Calu3 (cell line): ENCODE data around the gene SART1. TPM values are rescaled to one million over a fixed set of nuclear protein-coding genes. Genes with fewer than 3 reads are reported as not detected.

ENCODE experiments used
- BruUV-seq: library from RNA; stranded (reverse); fragments of 400-500 nt; replicated peaks from 2 replicates; lab custom pipeline; 2021; lab: Mats Ljungman, UMichigan
- CTCF ChIA-PET: fragments of 300-600 bp; sonication (Branson Sonifier 250); formaldehyde crosslinking; loops from one replicate; lab custom pipeline; 2022; ENCODE audit warnings: antibody characterized with exemption; lab: Charles Lee
- DNase-seq: peaks from one replicate; pipeline ENCODE4 v3.0.0; 2022
- H3K27ac Mint-ChIP-seq: one replicate; pipeline ENCODE4 v1.8.0; 2022; ENCODE audit warnings: mixed read lengths; ENCODE audit not compliant: unreplicated experiment
- H3K27me3 Mint-ChIP-seq: one replicate; pipeline ENCODE4 v1.8.0; 2022; ENCODE audit warnings: mixed read lengths; ENCODE audit not compliant: unreplicated experiment
- H3K36me3 Mint-ChIP-seq: one replicate; pipeline ENCODE4 v1.8.0; 2022; ENCODE audit warnings: mild to moderate bottlenecking, moderate library complexity, mixed read lengths; ENCODE audit not compliant: insufficient read depth, unreplicated experiment
- H3K4me1 Mint-ChIP-seq: one replicate; pipeline ENCODE4 v1.8.0; 2022; ENCODE audit warnings: mild to moderate bottlenecking, low read depth, mixed read lengths; ENCODE audit not compliant: unreplicated experiment
- H3K4me3 Mint-ChIP-seq: one replicate; pipeline ENCODE4 v1.8.0; 2022; ENCODE audit warnings: mild to moderate bottlenecking, low read depth, moderate library complexity, mixed read lengths; ENCODE audit not compliant: unreplicated experiment
- H3K9me3 Mint-ChIP-seq: one replicate; pipeline ENCODE4 v1.8.0; 2022; ENCODE audit warnings: low read depth, mixed read lengths; ENCODE audit not compliant: unreplicated experiment
- CTCF ChIP-seq: fragments of 200-600 bp; IDR thresholded peaks from one replicate; pipeline ENCODE4 v1.8.0; 2022; ENCODE audit warnings: antibody characterized with exemption; ENCODE audit not compliant: unreplicated experiment
- intact Hi-C: fragments of 100-400 bp; cut with micrococcal nuclease; formaldehyde crosslinking; loops from one replicate; pipeline ENCODE4 v1.10.0; 2022; ENCODE audit not compliant: unreplicated experiment
- total RNA-seq: library from RNA; stranded (reverse); gene quantifications from 2 replicates; pipeline ENCODE4 v1.2.3, GENCODE V29; 2022

SART1 gene
- total RNA-seq, 1 experiment from 2014 or later, result 47.2 TPM

GRCh38 chr11:65953471-65953870, 8.1 kb upstream of the SART1 start:
- intact Hi-C loops, result no loop called here
- Mint-ChIP-seq H3K4me1 (no peaks in the 10 kb centered on the region), H3K36me3 (no peaks in the 10 kb centered on the region), H3K9me3 (no peaks in the 10 kb centered on the region), H3K4me3 (no peak overlapping the region), H3K27ac (no peak overlapping the region), H3K27me3 (peaks cover 8% of the 10 kb centered on the region)
- BruUV-seq, result no TSS peak
- TF ChIP-seq CTCF, result no peak
- CTCF ChIA-PET, result interaction anchor here (0.6 kb wide), 1 partner anchor 10 kb away, joined by 3 read pairs; no protein-coding TSS in a partner anchor
- DNase-seq, result no peak

GRCh38 chr11:65954771-65955170, 6.8 kb upstream of the SART1 start:
- no TSS peak for BruUV-seq
- no peak overlapping the region for H3K4me3 Mint-ChIP-seq
- no peak for DNase-seq
- CTCF ChIA-PET, result no interaction called here
- intact Hi-C loops, result no loop called here
- no peaks in the 10 kb centered on the region for H3K27me3 Mint-ChIP-seq
- no peak overlapping the region for H3K27ac Mint-ChIP-seq
- H3K4me1 Mint-ChIP-seq, result no peaks in the 10 kb centered on the region
- no peaks in the 10 kb centered on the region for H3K36me3 Mint-ChIP-seq
- no peaks in the 10 kb centered on the region for H3K9me3 Mint-ChIP-seq
- TF ChIP-seq CTCF, result no peak

- Mint-ChIP-seq H3K9me3 (no peaks in the 10 kb centered on the region), H3K4me1 (peaks cover 14% of the 10 kb centered on the region)
These were observed 3.2 kb upstream of the SART1 start for GRCh38 chr11:65958291-65958690.

GRCh38 chr11:65958774-65959420, 2.6 kb upstream of the SART1 start:
- H3K27me3 Mint-ChIP-seq, result no peaks in the 10 kb centered on the region
- CTCF ChIA-PET, result interaction anchor here (0.7 kb wide), 1 partner anchor 52 kb away, joined by 3 read pairs; no protein-coding TSS in a partner anchor
- peaks cover 17% of the 10 kb centered on the region for H3K4me1 Mint-ChIP-seq
- no peak for TF ChIP-seq CTCF
- no peaks in the 10 kb centered on the region for H3K9me3 Mint-ChIP-seq
- DNase-seq, result no peak
- BruUV-seq, result no TSS peak
- intact Hi-C loops, result no loop called here
- no peak overlapping the region for H3K27ac Mint-ChIP-seq
- no peak overlapping the region for H3K4me3 Mint-ChIP-seq
- peaks cover 33% of the 10 kb centered on the region for H3K36me3 Mint-ChIP-seq

More at GRCh38 chr11:65958291-65958690, 3.2 kb upstream of the SART1 start:
- CTCF ChIA-PET, result interaction anchor here (0.7 kb wide), 1 partner anchor 53 kb away, joined by 3 read pairs; no protein-coding TSS in a partner anchor
- no peak overlapping the region for H3K4me3 Mint-ChIP-seq
- H3K27me3 Mint-ChIP-seq, result no peaks in the 10 kb centered on the region
- DNase-seq, result no peak
- peaks cover 30% of the 10 kb centered on the region for H3K36me3 Mint-ChIP-seq
- no peak for TF ChIP-seq CTCF
- intact Hi-C loops, result no loop called here
- H3K27ac Mint-ChIP-seq, result no peak overlapping the region
- no TSS peak for BruUV-seq
